Esophagus muscularis mucosa (tissue), 4 donors: ENCODE data around the gene PYGB. TPM values are rescaled to one million over a fixed set of nuclear protein-coding genes. Genes with fewer than 3 reads are reported as not detected.

Source experiments
- DNase-seq: peaks from one replicate; pipeline ENCODE4 v3.0.0-alpha.2; 2017; ENCODE audit errors: extremely low spot score
- H3K27ac ChIP-seq, 4 donors: fragments of 200-600 bp; sonication (generic); replicated peaks in 1 of 4; 1 replicate in 3 of 4; 2 replicates in 1 of 4; pipeline ENCODE4 v1.5.1; 2016 to 2019; ENCODE audit warnings: mild to moderate bottlenecking in 1 of 4
- H3K27me3 ChIP-seq, 4 donors: fragments of 200-600 bp; sonication (generic); one replicate each; pipeline versions ENCODE4 v1.5.1 to v1.6.0; 2016 to 2019
- H3K36me3 ChIP-seq, 4 donors: fragments of 200-600 bp; sonication (generic); one replicate each; pipeline ENCODE4 v1.5.1; 2016 to 2019
- H3K4me1 ChIP-seq, 4 donors: fragments of 200-600 bp; sonication (generic); one replicate each; pipeline ENCODE4 v1.5.1; 2016 to 2019
- H3K4me3 ChIP-seq, 4 donors: fragments of 200-600 bp; sonication (generic); 1 replicate in 2 of 4; 2 replicates in 2 of 4; pipeline ENCODE4 v1.5.1; 2016 to 2019; ENCODE audit warnings: mild to moderate bottlenecking in 4 of 4, moderate library complexity in 1 of 4
- H3K9me3 ChIP-seq, 4 donors: fragments of 200-600 bp; sonication (generic); 1 replicate in 3 of 4; 2 replicates in 1 of 4; pipeline ENCODE4 v1.5.1; 2016 to 2019
- EP300 ChIP-seq: sonication (generic); formaldehyde crosslinking; IDR thresholded peaks from one replicate; pipeline ENCODE4 v1.6.1; 2017; ENCODE audit warnings: antibody characterized with exemption
- POLR2A ChIP-seq: fragments of 450-650 bp; IDR thresholded peaks from one replicate; pipeline ENCODE4 v1.6.1; 2017; ENCODE audit warnings: antibody characterized with exemption, moderate library complexity, mild to moderate bottlenecking, low read depth
- POLR2AphosphoS5 ChIP-seq, 2 donors: sonication (generic); formaldehyde crosslinking; IDR thresholded peaks; one replicate each; pipeline ENCODE4 v1.6.1; 2017; ENCODE audit warnings: antibody characterized with exemption in 2 of 2
- WGBS: methylation state at CpG from one replicate; pipeline ENCODE4 v1.1.5; 2018; 5-methylcytosine and 5-hydroxymethylcytosine counted together
- intact Hi-C: fragments of 100-400 bp; cut with DNase I; formaldehyde crosslinking; loops from one replicate; pipeline ENCODE4 v1.15.1; 2023
- total RNA-seq, 4 donors: library from RNA; depleted of rRNA; stranded (reverse); fragments of >200 nt; gene quantifications; one replicate each; pipeline versions ENCODE4 v1.1.0 to v1.2.1, GENCODE V29; 2016
- TF ChIP-seq, protein P1 (sequence below), 3 experiments: fragments of 200-600 bp in 2 of 3; fragments of 450-650 bp in 1 of 3; sonication (generic) in 2 of 3; IDR thresholded peaks; one replicate each; pipeline ENCODE4 v1.5.1; 2017 to 2019; ENCODE audit warnings: antibody characterized with exemption in 3 of 3, mild to moderate bottlenecking in 2 of 3, moderate library complexity in 1 of 3

PYGB gene
- total RNA-seq, 4 donors from 2014 or later: 398 to 632 (median 462) TPM

DNA sequence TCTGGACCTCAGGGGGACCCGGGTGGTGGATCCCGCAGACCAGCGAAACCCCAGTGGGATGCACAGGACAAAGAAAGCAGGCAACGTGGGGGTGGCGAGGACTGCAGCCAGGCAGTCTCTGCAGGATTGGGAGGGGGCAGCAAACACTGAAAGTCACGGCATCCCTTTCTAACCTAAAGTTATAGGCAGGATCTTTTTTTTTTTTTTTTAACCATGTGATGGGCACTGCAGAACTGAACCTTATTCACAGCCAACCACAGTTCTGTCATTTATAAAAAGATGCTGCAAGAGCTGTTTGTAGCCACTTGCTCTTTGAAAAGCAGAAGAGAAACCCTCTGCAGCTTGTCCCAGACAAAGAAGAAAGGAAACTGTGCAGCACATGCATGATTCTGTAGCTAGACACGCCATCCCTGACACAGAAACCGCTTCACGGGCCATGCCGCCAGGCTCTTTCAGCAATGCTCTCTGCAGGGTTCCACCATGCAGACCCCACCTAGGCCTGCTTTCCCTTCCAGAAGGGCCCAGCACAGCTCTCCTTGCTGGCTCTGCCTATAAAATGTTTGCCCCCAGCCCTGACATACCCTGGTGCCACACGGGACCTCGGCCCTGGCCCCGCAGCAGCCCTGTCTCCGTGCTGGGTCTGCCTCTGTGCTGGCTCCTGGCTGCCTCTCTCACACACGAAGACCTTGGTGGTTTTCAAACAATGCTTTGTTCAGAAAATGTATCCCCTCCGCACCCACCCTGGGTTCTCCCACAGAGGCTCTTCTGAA is 70.8 kb downstream of the PYGB start:
- peaks cover 7 to 16% (median 10%) of the 10 kb centered on the region in 4 donors for H3K4me1 ChIP-seq
- no peak overlapping the region for H3K4me3 ChIP-seq
- 81% methylated on average over 15 of the region's 16 CpGs for WGBS
- H3K27ac ChIP-seq: peak overlapping the region in 1 of 4 donors; percentile 21
- TF ChIP-seq POLR2A: no peak
- TF ChIP-seq POLR2AphosphoS5 (IDR thresholded peaks at IDR 0.05): peak in 1 of 2 donors; percentile 8
- no peak for TF ChIP-seq EP300
- no peaks in the 10 kb centered on the region for H3K27me3 ChIP-seq
- H3K9me3 ChIP-seq: no peaks in the 10 kb centered on the region
- peaks cover 13 to 53% (median 27%) of the 10 kb centered on the region in 4 donors for H3K36me3 ChIP-seq
- intact Hi-C loops: no loop called here
- no peak for DNase-seq

DNA sequence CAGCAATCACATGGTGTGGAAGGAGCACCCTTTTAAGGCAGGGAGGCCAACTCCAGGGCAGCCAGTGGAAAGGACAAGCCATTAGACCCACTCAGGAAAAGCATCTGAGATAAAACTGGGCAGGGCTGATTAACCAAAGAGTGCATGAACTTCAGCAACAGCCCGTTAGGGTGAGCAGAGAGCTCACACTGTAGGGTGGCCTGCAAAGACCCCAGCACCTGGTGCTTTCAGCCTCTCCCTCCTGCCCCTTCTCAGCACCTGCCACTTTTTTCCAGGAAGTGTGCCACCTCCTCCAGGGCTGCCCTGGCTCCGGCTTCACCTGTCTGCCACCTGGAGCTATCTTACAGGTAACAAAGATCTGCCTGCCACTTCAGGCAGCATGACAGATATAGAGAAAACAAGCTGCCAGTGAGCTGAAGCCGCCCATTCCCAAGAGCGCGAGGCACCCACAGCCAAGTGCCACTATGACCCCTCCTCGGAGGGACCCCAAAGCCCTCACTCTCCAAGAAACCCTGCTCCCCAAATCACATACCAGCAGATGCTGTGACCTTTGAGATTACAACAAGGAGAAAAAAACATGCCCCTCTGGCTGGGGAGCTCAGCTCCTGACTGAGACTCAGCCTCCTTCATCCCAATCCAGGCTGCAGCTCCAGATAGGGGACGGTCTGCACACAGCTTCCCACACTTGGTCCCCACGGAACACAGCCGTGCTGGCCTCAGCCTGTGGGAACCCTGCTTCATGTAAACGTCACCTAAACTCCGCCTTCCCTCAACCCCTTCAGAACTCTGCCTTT is 71.6 kb downstream of the PYGB start:
- H3K4me1 ChIP-seq: peaks cover 7 to 16% (median 10%) of the 10 kb centered on the region in 4 donors
- H3K27ac ChIP-seq: peak overlapping the region in 1 of 4 donors; percentile 21
- H3K9me3 ChIP-seq: no peaks in the 10 kb centered on the region
- TF ChIP-seq EP300: no peak
- TF ChIP-seq, protein P1, sequence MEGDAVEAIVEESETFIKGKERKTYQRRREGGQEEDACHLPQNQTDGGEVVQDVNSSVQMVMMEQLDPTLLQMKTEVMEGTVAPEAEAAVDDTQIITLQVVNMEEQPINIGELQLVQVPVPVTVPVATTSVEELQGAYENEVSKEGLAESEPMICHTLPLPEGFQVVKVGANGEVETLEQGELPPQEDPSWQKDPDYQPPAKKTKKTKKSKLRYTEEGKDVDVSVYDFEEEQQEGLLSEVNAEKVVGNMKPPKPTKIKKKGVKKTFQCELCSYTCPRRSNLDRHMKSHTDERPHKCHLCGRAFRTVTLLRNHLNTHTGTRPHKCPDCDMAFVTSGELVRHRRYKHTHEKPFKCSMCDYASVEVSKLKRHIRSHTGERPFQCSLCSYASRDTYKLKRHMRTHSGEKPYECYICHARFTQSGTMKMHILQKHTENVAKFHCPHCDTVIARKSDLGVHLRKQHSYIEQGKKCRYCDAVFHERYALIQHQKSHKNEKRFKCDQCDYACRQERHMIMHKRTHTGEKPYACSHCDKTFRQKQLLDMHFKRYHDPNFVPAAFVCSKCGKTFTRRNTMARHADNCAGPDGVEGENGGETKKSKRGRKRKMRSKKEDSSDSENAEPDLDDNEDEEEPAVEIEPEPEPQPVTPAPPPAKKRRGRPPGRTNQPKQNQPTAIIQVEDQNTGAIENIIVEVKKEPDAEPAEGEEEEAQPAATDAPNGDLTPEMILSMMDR (IDR thresholded peaks at IDR 0.05): no peak
- TF ChIP-seq POLR2AphosphoS5 (IDR thresholded peaks at IDR 0.05): no peak
- TF ChIP-seq POLR2A: no peak
- WGBS: 94% methylated on average over 11 of the region's 11 CpGs
- intact Hi-C loops: no loop called here
- DNase-seq: no peak
- H3K27me3 ChIP-seq: no peaks in the 10 kb centered on the region
- peaks cover 9 to 50% (median 22%) of the 10 kb centered on the region in 4 donors for H3K36me3 ChIP-seq
- H3K4me3 ChIP-seq: no peak overlapping the region

DNA sequence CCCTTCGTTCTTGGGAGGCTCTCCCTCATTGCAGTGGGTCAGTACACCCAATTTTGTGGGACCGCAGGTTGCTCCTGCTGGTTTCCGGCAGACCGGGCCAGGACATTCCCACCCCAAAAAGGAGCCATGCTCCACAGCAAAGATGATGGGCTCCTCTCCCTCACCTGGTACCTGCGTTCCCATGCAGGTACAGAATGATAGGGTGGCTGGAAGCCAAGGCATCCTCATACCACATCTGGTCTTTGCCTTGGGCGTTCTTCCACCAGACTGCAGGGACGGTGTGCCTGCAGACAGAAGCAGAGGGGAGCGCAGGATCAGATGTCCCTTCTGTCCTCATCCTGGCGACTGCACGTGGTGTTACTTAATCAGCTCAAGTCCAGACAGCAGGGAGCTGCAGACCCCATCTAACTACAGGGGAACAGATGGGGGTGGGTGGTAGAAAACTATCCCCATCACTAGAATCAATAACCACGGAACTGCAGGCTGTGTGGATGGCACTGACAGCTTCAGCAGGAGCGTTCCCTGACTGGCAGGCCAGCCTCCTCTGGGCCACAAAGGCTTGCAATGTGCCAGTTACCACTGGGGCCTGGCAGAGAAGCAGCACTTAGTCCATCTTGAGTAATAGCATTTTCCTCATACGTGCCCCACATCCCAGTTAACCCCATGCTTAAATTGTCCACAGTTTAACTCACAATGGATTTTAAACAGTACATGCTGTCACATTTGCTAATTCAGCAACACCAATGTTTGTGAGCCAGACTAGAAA is 72.3 kb downstream of the PYGB start:
- no peak for DNase-seq
- Histone ChIP-seq H3K27ac (no peak overlapping the region), H3K4me1 (peaks cover 7 to 16% (median 8%) of the 10 kb centered on the region in 4 donors), H3K36me3 (peaks cover 9 to 43% (median 19%) of the 10 kb centered on the region in 4 donors), H3K4me3 (no peak overlapping the region), H3K27me3 (no peaks in the 10 kb centered on the region), H3K9me3 (no peaks in the 10 kb centered on the region)
- 89% methylated on average over 13 of the region's 13 CpGs for WGBS
- intact Hi-C loops: no loop called here
- TF ChIP-seq POLR2AphosphoS5 (IDR thresholded peaks at IDR 0.05) (no peak), POLR2A (no peak), EP300 (no peak)
- TF ChIP-seq, protein P1 (IDR thresholded peaks at IDR 0.05): no peak

DNA sequence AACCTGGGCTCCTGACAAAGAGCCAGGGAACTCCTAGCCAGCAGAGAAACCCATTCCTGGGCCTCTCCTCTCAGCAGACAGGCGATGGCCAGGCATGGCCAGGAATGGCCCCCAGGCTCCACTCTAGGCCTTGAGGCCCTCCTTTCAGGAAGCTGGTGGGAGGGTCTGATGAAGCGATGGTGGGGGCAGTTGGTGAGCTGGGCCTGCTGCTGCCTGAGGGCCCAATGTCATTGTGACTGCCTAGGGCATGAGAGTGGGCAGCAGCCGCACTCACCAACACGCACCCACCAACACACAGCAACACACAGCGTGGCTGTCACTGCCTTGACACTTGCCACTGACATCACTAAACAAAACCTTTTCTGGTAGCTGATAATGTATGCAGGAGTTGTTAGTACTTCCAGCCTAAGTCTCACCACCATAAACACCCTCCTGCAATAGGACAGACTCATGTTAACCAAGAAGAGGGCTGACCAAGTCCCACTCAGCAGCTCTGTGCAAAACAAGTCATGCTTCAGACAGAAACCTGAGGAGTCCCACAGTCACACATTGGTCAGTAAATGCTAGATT is 73.5 kb downstream of the PYGB start:
- no peak overlapping the region for H3K4me3 ChIP-seq
- no peaks in the 10 kb centered on the region for H3K9me3 ChIP-seq
- intact Hi-C loops: no loop called here
- TF ChIP-seq, protein P1 (IDR thresholded peaks at IDR 0.05): no peak
- no peak for TF ChIP-seq EP300
- no peak for TF ChIP-seq POLR2AphosphoS5 (IDR thresholded peaks at IDR 0.05)
- TF ChIP-seq POLR2A: no peak
- peaks cover 3 to 16% (median 8%) of the 10 kb centered on the region in 4 donors for H3K4me1 ChIP-seq
- H3K27ac ChIP-seq: no peak overlapping the region
- DNase-seq: no peak
- 95% methylated on average over 5 of the region's 5 CpGs for WGBS
- H3K27me3 ChIP-seq: no peaks in the 10 kb centered on the region
- H3K36me3 ChIP-seq: peaks cover 9 to 37% (median 19%) of the 10 kb centered on the region in 4 donors
